GM21390 (cell line): Measurements from ENCODE around the gene SHB.

Experiments
- ATAC-seq: cut with Tn5 transposase; IDR thresholded peaks from one replicate; pipeline ENCODE4 v1.9.1; 2021; ENCODE audit not compliant: unreplicated experiment

The SHB gene

DNA sequence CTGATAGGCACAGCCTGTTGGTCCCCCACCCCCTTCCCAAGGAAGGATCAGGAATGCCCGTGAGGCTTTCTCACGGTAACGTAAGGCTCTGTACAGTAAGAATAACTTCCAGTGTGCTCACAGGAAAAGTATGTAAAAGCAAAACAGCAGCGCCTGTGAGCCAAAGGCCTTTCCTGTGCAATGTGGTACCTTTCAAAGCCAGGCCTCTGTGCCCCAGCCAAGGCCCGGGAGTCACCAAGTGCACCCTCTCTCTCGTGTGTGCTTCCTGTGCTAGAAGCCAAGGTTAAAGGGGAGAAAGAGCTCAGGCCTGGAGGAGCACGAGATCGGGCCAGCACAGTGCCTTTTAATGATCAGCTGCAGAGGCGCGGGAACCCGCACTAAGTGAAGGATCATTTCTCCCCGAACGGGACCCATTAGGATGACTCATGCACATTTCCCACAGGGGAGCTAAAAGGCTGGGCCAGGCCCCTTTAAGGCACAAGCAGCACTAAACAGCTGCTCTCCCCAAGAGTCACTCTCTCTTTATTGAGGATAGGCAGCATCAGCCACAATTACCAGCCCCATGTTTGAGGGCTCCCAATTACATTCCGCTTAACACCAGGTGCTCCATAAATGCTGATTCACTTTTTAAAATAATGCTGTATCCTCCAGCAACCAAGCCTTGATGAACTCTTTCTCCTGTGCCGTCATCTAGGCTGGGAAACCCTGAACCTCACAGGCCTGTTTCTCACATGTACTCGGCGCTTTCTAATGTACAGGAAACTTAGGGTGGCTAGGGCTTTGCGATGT is 42.8 kb downstream of the SHB start:
- ATAC-seq: no peak

DNA sequence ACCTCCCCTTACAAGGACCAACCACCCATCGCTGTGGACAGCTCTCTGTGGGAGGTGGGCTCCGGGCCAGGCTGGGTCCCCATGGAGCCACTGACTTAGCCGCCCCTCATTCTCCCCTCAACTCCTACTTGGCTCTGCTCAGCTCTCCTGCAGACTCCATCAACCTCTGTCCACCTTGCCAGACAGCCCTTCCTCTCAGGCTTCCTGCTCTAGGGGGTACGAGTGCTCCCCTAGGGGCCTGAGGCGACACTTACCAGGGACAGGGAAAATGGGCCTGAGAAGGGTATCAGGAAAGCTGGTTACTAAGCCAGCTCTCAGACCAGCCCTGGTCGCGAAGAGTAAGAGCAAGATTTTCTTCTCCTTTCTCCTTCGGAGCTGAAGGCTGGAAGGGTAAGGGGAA is 43.9 kb downstream of the SHB start:
- ATAC-seq: no peak

- ATAC-seq: no peak
Observed at GRCh38 chr9:38024036-38024681, 44.9 kb downstream of the SHB start.

GRCh38 chr9:38023661-38024035 is 45.4 kb downstream of the SHB start:
- ATAC-seq: no peak

DNA sequence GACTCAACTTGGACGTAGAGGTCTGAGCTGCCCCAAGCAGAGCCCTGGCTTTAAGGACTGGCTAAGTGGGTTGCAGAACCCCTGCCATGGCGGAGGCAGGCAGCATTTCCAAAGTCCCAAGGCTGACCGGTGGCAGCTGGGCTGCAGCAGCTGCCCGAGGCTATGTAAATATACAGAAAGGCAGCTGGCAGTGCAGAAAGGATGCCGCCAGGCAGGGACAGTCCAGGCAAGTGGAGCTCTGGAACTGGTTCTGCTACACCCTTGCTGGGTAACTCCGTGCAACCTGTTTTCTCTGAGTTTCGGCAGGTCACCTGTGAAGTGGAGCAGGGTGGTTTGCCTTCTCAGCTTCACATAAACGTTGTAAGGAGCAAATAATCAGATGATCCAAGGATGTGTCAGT is 46.0 kb downstream of the SHB start:
- no peak for ATAC-seq

DNA sequence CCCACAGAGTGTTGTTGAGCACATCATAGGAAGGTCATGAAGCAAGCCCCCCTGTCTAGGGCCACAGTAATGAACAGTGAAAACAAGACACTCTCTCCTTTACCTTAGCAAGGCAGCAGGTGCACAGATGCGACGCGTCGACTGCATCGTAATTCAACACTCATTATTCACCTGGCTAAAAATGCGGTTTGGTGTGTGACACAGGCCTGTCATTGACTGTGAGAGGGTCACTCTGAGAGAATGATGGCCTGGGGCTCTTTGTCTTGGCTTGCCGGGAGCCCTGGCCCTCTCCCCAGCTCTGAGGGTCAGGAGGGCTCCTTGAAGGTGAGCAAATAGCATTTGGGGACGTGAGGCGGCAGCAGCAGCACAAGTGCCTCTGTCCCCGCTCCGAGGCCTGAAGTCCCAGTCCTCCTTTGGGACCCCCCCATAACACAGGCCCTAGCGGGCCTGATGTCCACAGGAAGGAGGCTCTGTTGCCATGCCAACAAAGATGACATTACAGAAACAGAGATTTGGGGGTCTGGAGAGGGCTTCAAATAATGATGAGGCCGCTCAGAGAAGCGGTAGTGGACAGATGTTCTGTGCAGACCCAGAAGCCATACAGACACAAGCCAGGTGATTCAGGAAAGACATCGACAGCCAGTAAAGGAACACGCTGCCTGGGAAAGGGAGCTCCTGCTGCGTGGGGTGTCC is 46.7 kb downstream of the SHB start:
- no peak for ATAC-seq

DNA sequence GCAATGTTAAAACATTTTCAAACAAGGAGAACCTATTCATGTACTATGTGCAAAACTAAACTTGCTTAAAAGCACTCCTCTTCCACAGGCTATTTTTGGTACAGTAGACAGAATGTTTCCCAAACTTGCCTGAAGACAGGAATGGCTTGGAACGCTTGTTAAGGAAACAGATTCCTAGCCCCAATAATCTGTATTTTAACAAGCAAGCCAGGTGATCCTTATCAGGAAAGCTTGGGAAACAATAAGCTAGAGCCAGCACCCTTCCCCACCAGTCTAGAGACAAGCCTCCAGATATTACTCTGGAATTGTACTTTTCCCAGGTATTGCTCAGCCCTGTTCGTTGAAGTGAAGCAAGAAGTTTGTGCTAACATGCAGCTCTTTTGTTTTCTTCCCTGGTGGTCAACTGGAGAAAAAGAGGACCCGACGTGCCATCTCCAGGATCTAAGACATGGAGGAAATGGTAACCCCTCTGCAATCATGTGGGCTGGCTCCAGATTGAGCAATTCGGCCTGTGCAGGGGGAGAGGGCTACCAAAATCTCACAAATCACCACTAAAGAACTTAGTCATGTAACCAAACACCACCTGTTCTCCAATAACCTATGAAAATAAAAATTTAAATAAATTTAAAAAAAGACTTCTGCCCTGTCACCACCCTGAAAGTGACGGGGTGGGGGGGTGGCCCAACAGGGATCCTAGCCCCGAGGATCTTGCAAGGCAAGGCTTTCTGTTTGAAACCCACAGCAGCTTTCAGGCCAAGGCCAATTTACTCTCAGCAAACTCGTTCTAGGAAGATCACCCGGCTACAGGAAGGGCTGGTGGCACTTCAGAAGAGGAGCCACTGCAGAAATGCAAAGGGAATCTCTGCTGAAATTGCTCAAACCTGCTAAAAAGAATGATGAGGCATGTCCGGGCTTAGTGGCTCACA is 48.6 kb downstream of the SHB start:
- no peak for ATAC-seq

DNA sequence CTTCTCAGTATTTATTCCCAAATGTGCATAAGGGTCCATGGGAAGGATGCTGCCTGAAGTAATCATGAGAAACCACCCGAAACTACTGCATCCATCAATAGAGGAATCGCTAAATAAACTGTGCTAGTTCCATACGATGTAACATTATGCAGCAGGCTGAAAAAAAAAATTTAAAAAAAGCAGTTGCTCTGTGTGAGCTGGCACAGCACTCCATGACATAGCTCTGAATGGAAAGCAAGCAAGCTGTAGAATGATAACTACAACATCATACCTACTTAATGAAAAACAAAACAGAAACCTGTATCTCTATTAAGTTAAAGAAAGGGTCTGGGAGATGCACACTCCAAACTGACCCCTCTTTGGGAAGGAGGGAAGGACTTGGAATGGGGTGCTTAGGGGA is 49.3 kb downstream of the SHB start:
- ATAC-seq: no peak

DNA sequence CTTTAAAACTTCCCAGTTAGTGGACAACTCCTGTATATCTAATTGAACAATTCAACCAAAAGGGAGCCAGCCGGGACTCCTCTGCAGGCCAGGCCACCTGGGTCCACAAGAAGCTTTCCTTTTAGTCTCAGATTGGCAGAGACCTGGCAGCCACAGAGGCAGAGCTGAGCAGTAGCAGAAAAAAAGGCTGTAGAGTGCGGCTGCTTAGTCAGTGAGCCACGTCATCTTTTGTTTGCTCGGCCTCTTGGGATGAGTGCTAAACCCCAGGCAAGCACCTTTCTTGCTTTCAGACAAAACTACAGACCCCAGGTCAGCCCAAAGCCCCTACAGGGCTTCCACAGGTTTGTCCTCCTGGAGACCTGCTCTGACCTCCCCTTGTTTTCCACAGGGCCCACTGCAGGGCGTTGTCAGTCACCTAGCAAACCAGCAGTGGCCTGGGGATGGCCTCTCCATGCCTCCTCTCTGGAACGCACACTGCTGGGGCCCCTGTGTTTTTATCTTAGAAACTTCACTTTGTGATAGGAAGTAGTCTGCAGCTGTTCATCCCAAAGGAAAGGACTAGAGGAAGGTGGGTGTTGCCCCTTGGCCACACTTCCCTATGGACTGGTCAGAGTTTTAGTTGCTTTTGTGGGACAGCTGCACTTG is 49.9 kb downstream of the SHB start:
- no peak for ATAC-seq

DNA sequence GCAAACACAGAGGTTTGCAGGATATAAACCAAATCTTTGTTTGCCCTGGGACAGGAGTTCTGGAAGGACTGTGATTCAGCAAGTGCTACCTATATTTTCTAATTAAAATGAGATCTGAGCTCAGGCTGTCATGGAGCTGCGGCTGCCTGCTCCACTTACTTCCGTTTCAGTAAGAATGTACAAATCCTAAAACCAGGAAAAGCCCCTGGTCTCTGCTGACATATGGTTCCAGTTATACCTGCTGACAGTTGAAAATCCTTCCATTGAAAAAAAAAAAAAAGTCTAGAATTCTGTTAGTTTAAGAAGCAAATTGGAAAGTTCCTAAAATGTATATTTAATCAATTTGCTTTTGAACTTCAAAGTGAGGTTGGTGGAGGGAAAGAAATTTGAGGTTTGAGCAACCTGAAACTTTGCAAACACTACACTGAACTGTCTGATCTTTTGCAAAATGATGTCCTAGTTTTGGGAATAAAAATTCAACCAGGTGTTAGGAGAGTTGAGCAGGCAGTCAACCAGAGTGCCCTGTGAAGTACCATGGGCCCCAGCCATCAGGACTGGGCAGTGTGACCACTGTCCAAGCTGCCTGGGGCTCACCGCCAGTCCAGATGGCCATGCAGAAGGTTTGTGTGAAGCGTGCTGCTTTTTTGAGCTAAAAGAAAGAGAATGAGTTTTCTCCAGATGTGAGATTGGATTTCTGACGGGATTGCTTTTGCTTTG is 50.6 kb downstream of the SHB start:
- ATAC-seq: no peak

DNA sequence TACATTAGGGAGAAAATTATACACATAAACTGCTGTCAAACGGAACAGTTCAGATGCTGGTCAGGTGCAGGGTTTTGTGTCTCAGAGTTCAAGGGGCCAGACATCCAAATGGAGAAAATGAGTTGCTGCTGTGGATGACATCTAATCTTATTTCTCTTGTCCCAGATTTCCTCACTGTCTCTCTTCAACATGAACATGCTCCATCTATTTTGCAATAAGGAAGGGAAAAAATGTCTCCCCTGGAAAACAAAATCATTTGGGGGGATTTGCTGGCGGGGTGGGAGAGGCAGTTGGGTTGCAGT is 51.2 kb downstream of the SHB start:
- ATAC-seq: no peak

DNA sequence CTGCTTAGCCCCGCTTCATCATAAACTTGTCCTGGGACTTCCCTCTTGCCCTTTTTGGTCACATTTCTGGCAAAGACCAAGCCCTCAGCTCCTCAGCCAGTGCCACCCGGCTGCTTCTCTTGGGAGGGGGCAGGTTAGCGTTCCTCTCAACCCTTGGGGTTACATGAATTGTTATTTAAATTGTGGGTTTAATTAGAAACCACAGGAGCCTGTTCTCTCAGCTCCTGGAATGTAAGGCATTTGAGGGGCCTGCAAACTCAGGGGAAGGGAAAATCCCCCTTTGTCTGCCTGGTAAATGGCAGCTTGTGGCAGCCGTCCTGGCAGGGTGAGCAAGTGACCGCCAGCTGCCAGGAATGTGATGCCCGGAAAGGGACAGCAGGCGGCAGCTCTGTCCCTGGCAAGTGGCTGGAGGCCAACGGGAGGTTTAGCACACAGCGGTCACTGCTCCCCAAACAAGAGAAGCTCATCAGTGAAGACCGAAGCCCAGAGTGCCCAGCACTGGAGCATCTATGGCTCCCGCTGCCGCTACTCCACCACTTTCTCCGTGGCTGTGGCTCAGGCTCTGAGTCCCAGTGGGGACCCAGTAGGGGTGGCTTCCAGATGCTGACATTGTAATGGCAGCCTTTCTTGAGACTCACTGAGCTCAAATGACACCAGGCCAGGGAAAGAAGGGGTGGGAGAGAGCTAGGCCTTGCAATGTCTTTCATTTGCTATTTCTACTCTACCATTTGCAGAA is 51.7 kb downstream of the SHB start:
- no peak for ATAC-seq

GRCh38 chr9:38016375-38017135 is 52.5 kb downstream of the SHB start:
- ATAC-seq: no peak

DNA sequence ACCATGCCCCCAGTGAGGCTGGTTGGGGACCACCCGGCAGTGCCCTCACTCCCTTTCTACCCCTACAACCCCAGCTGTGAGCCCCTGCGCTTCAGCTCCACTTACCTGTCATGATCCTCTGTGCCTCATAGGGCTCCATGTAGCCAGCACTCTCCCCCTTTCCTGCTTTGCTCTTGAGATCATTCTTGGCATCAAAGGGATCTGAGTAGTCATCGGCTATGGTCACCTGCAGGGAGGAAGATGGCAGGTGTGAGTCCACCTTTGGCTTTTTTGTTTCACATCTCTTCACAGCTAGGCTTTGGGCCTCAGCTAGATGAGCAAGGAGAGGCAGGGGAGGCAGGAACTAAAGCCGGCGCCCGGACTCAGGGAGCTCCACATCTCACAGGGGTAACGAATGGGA is 53.1 kb downstream of the SHB start:
- no peak for ATAC-seq

- no peak for ATAC-seq
Observed at GRCh38 chr9:38015266-38015665, 53.8 kb downstream of the SHB start.

GRCh38 chr9:38012767-38013450 is 56.1 kb downstream of the SHB start:
- no peak for ATAC-seq

GRCh38 chr9:38011991-38012390 is 57.0 kb downstream of the SHB start:
- ATAC-seq: no peak
